ENCODE results near the gene ARSJ. TPM values are rescaled to one million over a fixed set of nuclear protein-coding genes. Genes with fewer than 3 reads are reported as not detected.

Gene ARSJ
- total and polyA plus RNA-seq, 2 experiments from 2014 or later = 4.3 to 6.6 TPM

DNA sequence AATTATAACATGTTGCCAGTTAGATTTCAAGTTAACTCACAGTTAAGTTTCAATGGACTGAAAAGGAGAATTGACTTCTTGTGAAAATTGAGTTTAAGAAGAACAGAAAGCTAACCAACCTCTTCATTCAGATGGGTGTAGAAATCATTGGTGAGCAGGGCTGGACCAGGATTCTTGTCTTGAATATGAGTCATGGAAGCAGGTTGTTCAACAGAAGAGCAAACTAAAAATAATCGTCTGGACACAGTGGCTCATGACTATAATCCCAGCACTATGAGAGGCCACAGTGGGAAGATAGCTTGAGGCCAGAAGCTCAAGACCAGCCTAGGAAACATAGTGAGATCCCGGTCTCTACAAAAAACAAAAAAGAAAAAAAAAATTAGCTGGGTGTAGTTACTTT lies 98.2 kb downstream of the ARSJ start (continued):
- TF ChIP-seq REST (IDR thresholded peaks at IDR 0.05; ENCODE audit: unreplicated experiment) (no peak), CREB1 (CRISPR knock-in tag; IDR thresholded peaks at IDR 0.05; ENCODE audit: low read depth) (no peak)

DNA sequence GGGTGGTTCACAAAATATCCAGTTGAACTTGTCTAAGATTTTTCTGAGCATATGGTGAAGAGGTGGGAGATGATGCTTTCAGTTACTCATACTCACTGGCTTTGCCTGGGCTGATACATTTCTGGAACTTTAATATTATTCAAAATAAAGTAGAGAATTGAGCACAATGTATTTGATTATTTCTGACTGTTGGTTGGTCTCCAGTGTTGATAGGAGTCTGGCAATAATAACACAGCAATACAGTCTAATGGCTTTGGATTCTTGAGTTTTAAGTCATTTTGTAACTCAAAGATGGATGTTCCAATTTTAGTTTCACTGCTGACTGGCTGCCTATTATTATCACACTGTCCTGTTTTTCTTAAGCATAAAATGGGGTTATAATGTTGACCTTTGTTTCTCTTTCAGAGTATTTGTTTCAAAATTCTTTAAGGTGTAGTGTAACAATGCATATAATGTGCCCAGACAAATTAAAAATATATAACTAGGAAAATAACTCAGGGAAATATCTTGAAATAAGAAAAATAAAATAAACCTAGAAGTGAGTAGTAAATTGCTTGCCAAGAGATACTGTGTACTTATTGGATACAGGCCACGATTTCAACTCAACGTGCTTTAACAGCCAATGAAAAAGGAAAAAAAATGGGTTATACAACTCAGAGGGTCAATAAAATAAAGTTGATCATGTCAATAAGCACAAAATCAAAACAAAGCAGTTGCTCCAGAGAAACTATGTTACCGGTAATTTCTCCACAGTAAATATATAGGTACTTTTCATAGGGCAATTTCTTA lies 99.0 kb downstream of the ARSJ start:
- Mint-ChIP-seq H3K9me3 (no peaks in the 10 kb centered on the region; the same call in 2 of the 3 replicates), H3K27ac (no peak overlapping the region), H3K27me3 (ENCODE audit: insufficient read depth, low read depth, poor library complexity) (no peaks in the 10 kb centered on the region), H3K36me3 (ENCODE audit: low read depth) (peaks cover 5% of the 10 kb centered on the region; the same call in 1 of the 3 replicates), H3K4me3 (no peak overlapping the region), H3K4me1 (peaks cover 14% of the 10 kb centered on the region)
- H2AFZ ChIP-seq = no peak overlapping the region
- no peak for TF ChIP-seq CREB1 (CRISPR knock-in tag; IDR thresholded peaks at IDR 0.05; ENCODE audit: low read depth)
- TF ChIP-seq STAT1 (IDR thresholded peaks at IDR 0.05; ENCODE audit: unreplicated experiment) = no peak
- no peak for TF ChIP-seq NANOG (IDR thresholded peaks at IDR 0.05; ENCODE audit: borderline replicate concordance)
- no peak for TF ChIP-seq ZNF114 (CRISPR knock-in tag; IDR thresholded peaks at IDR 0.05)
- TF ChIP-seq EZH2 (IDR thresholded peaks at IDR 0.05; ENCODE audit: low read depth, unreplicated experiment) = no peak
- TF ChIP-seq, protein P1, sequence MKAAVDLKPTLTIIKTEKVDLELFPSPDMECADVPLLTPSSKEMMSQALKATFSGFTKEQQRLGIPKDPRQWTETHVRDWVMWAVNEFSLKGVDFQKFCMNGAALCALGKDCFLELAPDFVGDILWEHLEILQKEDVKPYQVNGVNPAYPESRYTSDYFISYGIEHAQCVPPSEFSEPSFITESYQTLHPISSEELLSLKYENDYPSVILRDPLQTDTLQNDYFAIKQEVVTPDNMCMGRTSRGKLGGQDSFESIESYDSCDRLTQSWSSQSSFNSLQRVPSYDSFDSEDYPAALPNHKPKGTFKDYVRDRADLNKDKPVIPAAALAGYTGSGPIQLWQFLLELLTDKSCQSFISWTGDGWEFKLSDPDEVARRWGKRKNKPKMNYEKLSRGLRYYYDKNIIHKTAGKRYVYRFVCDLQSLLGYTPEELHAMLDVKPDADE (IDR thresholded peaks at IDR 0.05) = no peak
- no peak for TF ChIP-seq EZH2phosphoT487 (IDR thresholded peaks at IDR 0.05; ENCODE audit: unreplicated experiment)
- TF ChIP-seq POLR2AphosphoS5 (IDR thresholded peaks at IDR 0.05; ENCODE audit: low read depth) = no peak
- no peaks in the 10 kb centered on the region for H3K36me3 ChIP-seq (ENCODE audit: insufficient read depth)
- no peaks in the 10 kb centered on the region for H3K9me2 ChIP-seq (ENCODE audit: insufficient read depth)
- ATAC-seq (no peak), DNase-seq (ENCODE audit: low spot score) (no peak)
- H3K27ac ChIP-seq (ENCODE audit: low read depth) = no peak overlapping the region
- H4K20me1 ChIP-seq (replicated peaks; ENCODE audit: insufficient read depth) = no peaks in the 10 kb centered on the region
- no peaks in the 10 kb centered on the region for H3K27me3 ChIP-seq (ENCODE audit: insufficient read depth)
- no peaks in the 10 kb centered on the region for H3F3A ChIP-seq (replicated peaks; ENCODE audit: low read depth)
- no peaks in the 10 kb centered on the region for H3K79me2 ChIP-seq (replicated peaks; ENCODE audit: insufficient read depth)
- peaks cover 21% of the 10 kb centered on the region for H3K4me1 ChIP-seq (ENCODE audit: insufficient read depth)
- no peak overlapping the region for H3K4me3 ChIP-seq
- H3K4me2 ChIP-seq = no peak overlapping the region

Data from GM23338 (cell line).